Bronchial epithelial cell (primary cell): ENCODE measurements around the gene TAF1L. TPM values are rescaled to one million over a fixed set of nuclear protein-coding genes. Genes with fewer than 3 reads are reported as not detected.
A peak's percentile ranks its signal among the peaks of the same experiment; 100 is the strongest.

Experiments
- DNase-seq: peaks from one replicate; pipeline ENCODE4 v3.0.0-alpha.2; 2010; ENCODE audit warnings: low read depth
- FAIRE-seq: peaks from 2 replicates; lab custom pipeline; 2011; peaks lifted over from hg19 to GRCh38; lab: Jason Lieb, UNC
- H3K27me3 ChIP-seq: 2 replicates; pipeline ENCODE4 v1.5.1; 2011; ENCODE audit warnings: low read length; ENCODE audit not compliant: control insufficient read depth, insufficient read depth
- H3K36me3 ChIP-seq: 2 replicates; pipeline ENCODE4 v1.5.1; 2011; ENCODE audit warnings: low read length; ENCODE audit not compliant: control insufficient read depth, insufficient read depth
- H3K4me3 ChIP-seq: 2 replicates; pipeline ENCODE4 v1.5.1; 2011; ENCODE audit warnings: mild to moderate bottlenecking, low read depth, low read length, control low read depth
- total RNA-seq: library from RNA; depleted of rRNA; stranded (reverse); fragments of >200 nt; gene quantifications from 2 replicates; pipeline ENCODE4 v1.2.1, GENCODE V29; 2014
- TF ChIP-seq, protein P1 (sequence below): IDR thresholded peaks from 2 replicates; pipeline ENCODE4 v1.5.1; 2011; ENCODE audit warnings: mild to moderate bottlenecking, moderate library complexity, low read length, control low read depth, inconsistent platforms; ENCODE audit not compliant: insufficient read depth, severe bottlenecking

TAF1L gene
- total RNA-seq, 1 donor from 2014 or later = not detected

DNA sequence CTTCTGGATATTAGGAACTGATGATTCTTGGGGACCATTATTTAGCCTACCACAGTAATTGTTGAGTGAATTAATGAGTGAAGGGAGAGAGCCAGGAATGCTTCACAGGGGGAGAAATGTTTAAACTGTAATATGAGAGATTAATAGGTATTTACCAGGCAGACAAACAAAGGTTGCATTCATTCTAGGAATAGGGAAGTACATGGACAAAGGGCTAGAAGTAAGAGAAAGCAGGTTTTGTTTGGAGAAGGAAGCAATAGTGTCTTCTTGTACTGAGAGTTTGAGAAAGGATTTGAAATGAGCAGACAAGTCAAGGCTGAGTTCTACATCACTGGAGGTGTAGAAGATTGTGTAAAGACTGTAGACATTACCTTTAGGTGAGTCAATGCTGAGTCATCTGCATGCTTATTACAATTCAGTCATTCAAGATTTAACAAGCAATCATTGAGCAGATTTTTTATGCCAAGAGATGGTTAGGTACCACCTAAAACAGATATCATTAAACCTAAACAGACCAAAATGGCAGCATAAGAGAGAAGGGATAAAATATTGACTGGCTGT lies 8.0 kb downstream of the TAF1L start:
- Histone ChIP-seq H3K4me3 (no peak overlapping the region), H3K27me3 (no peaks in the 10 kb centered on the region), H3K36me3 (no peaks in the 10 kb centered on the region)
- TF ChIP-seq, protein P1, sequence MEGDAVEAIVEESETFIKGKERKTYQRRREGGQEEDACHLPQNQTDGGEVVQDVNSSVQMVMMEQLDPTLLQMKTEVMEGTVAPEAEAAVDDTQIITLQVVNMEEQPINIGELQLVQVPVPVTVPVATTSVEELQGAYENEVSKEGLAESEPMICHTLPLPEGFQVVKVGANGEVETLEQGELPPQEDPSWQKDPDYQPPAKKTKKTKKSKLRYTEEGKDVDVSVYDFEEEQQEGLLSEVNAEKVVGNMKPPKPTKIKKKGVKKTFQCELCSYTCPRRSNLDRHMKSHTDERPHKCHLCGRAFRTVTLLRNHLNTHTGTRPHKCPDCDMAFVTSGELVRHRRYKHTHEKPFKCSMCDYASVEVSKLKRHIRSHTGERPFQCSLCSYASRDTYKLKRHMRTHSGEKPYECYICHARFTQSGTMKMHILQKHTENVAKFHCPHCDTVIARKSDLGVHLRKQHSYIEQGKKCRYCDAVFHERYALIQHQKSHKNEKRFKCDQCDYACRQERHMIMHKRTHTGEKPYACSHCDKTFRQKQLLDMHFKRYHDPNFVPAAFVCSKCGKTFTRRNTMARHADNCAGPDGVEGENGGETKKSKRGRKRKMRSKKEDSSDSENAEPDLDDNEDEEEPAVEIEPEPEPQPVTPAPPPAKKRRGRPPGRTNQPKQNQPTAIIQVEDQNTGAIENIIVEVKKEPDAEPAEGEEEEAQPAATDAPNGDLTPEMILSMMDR = no peak
- DNase-seq = peak; percentile 98
- FAIRE-seq = no peak

DNA sequence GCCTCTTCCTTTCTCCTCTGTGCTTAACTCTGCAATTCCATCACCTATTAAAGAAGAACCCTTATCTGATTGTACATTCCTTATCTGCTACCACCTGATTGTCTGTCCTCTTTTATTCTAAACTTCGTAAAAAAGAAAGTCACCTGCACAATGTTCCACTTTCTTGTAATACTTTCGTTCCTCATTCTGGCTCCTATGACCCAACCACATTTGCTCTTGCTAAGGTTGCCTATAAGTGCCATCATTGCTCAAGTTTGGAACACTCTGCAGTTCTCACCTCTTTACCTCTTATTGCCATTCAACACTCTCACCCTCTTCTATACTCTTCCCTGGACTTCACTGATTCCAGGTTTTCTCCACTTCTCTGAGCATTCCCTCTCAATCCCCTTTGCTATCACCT lies 10.1 kb downstream of the TAF1L start:
- Histone ChIP-seq H3K4me3 (no peak overlapping the region), H3K36me3 (no peaks in the 10 kb centered on the region), H3K27me3 (no peaks in the 10 kb centered on the region)
- TF ChIP-seq, protein P1 = no peak
- DNase-seq = no peak
- peak; percentile 55 for FAIRE-seq

DNA sequence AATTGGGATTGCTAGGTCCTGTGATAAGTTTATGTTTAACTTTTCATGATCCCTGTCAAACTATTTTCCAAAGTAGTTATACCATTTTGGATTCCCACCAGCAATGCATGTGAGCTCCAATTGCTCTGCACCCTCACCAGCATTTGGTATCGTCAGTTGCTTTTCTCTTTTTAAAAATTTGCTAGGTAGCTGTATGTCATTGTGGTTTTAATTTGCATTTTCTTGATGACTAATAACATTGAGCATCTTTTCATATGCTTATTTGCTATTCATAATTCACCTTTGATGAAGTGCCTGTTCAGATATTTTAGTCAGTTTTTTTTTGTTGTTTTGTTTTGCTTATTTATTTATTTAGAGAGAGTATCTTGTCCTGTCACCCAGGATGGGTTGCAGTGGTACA lies 12.5 kb downstream of the TAF1L start:
- no peak overlapping the region for H3K4me3 ChIP-seq
- no peak for FAIRE-seq
- TF ChIP-seq, protein P1 = no peak
- DNase-seq = peak; percentile 7
- H3K27me3 ChIP-seq = no peaks in the 10 kb centered on the region
- no peaks in the 10 kb centered on the region for H3K36me3 ChIP-seq

DNA sequence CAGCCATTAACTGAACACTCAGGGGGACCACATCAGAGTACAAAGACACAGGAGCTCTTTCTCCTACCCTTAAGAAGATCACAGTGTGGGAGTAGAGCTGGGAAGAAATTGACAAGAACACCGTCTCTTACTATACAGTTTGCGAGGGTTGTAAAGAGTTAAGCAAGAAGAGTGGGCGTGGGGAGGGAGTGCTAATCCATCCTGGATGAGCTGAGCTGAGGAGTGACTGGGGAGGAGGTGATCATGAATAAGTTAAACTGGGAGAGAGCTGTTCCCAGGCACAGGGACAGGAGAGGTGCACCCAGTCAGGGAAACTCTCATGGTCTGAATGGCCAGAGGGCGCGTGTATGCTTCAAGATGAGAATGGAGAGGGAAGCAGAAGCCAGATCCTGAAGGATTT lies 17.2 kb downstream of the TAF1L start:
- FAIRE-seq = no peak
- H3K4me3 ChIP-seq = no peak overlapping the region
- H3K36me3 ChIP-seq = no peaks in the 10 kb centered on the region
- no peak for DNase-seq
- H3K27me3 ChIP-seq = no peaks in the 10 kb centered on the region
- TF ChIP-seq, protein P1 = no peak

DNA sequence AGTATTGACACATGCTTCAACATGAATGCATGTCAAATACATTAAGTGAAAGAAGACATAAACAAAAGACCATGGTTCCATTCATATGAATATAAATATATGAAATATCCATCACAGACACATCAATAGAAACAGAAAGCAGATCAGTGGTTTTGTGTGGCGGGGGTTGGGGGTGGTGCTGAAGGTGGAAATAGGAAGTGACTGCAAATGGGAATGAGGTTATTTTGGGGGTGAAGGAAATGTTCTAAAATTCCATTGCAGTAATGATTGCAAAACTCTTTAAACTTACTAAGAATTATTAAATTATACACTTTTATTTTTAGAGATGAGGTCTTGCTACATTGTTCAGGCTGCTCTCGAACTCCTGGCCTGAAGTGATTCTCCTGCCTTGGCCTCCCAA lies 28.7 kb downstream of the TAF1L start:
- FAIRE-seq = no peak
- TF ChIP-seq, protein P1 = no peak

More for the DNA sequence above, 28.7 kb downstream of the TAF1L start:
- no peak for DNase-seq
- Histone ChIP-seq H3K27me3 (no peaks in the 10 kb centered on the region), H3K36me3 (no peaks in the 10 kb centered on the region), H3K4me3 (no peak overlapping the region)
